ENCODE results near the gene C1R.

Gene C1R

DNA sequence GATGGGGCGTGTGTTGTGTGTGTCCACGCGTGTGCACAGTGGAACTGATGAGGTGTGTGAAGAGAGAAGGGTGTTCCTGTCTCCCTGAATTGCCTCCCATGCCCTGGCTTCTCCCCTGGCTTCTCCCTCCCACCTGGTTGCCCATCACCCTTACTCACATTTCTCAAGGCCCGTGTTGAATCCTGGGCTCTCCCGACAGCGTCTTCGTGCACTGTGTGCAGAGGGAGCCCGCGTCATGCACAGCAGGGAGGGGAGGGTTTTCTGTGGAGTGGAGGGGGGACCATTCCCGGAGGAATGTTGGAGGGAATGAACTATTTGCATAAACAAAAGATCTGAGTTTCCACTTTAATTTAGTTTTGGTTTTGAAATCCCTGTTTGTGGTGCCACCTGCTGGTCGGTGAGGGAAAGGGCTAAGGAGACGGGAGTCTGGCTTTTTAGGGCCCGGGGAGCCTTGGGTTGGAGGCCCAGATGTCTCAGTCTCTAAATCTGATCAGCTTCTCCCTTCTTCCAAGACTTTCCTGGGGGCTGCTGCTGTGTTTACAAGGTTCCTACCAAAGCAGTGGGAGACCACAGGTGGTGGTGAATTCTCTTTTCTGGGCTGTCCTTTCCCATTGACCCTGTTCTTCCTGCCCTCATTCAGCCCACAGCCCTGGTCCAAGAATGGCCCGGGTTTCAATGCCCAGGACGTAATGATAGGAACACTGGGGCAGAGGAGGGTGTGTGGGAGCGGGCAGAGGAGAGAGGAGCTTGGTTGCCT, at the start of gene C1R:
Gene C1R (minus strand): TSS at position 217 of the 757 bp plus-strand sequence. CDS start 57 bp downstream, at position 160.
- TF ChIP-seq, protein P1, sequence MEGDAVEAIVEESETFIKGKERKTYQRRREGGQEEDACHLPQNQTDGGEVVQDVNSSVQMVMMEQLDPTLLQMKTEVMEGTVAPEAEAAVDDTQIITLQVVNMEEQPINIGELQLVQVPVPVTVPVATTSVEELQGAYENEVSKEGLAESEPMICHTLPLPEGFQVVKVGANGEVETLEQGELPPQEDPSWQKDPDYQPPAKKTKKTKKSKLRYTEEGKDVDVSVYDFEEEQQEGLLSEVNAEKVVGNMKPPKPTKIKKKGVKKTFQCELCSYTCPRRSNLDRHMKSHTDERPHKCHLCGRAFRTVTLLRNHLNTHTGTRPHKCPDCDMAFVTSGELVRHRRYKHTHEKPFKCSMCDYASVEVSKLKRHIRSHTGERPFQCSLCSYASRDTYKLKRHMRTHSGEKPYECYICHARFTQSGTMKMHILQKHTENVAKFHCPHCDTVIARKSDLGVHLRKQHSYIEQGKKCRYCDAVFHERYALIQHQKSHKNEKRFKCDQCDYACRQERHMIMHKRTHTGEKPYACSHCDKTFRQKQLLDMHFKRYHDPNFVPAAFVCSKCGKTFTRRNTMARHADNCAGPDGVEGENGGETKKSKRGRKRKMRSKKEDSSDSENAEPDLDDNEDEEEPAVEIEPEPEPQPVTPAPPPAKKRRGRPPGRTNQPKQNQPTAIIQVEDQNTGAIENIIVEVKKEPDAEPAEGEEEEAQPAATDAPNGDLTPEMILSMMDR (IDR thresholded peaks at IDR 0.05) = peak; percentile 87

DNA sequence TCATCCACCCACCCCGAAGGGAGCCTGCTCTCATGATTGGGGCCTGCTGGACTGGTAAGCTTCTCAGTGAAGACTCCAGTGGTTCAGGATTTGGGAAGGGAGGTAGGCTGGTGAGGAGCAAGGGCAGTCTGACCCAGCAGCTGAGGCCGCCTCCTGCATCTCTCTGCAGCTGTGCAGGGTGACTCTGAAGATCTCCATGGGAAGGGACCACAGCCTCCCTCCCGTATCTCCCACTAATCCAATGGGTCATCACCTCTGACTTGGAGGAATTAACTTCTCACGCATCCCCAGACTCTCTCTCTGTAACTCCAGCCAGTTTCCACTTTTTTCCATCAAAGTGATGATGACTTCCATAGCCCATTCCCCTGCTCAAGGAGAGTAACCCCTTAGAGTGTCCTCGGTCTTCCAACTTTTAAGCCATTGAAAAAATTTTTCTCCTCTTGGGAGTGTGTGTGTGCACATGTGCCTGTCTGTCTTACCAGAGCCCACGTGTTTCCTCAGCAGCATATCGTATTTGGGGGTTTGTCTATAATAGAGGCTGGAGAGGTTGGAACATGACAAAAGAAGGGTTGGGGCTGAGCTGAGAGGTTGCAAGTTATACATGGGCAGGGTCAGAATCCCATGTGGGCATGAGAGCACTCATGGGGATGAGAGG, 49.2 kb upstream of the C1R start:
- TF ChIP-seq, protein P1 (IDR thresholded peaks at IDR 0.05) = no peak

DNA sequence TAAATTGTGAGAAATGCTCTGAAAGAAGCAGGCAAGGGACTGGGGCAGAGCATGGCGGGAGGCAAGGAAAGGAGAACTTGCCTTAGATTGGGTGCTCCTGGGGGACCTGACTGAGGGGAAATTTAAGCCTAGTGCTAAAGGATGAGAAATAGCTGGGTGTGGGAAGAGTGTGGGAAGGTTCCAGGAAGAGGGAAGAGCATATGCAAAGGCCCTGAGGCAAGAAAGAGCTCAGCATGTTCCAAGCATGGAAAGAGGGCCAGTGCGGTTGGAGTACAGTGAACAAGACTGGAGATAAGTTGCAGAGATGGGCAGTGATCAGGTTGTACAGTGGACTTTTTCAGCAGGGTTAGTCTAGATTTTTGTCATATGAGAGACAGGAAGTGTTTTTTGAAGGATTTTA, 47.0 kb upstream of the C1R start:
- TF ChIP-seq, protein P1 (IDR thresholded peaks at IDR 0.05) = no peak

DNA sequence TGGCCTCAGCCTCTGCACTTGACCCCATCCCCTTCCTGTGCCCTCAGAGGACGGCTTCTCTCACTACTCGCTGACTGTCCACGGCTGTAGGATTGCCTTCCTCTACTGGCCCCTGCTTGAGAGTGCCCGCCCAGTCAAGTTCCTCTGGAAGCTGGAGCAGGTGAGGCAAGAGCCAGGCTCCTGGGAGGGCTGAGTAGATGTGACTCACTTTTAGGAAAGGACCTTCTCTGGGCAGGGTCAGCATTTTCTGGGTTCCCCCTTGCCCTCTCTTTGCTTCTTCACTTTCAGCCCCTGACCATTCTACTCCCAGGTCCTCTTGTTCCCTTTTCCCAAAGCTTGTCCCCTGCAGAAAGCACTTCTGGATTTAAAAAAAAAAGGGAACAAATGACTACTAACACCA, 45.7 kb upstream of the C1R start:
- TF ChIP-seq, protein P1 (IDR thresholded peaks at IDR 0.05) = no peak

DNA sequence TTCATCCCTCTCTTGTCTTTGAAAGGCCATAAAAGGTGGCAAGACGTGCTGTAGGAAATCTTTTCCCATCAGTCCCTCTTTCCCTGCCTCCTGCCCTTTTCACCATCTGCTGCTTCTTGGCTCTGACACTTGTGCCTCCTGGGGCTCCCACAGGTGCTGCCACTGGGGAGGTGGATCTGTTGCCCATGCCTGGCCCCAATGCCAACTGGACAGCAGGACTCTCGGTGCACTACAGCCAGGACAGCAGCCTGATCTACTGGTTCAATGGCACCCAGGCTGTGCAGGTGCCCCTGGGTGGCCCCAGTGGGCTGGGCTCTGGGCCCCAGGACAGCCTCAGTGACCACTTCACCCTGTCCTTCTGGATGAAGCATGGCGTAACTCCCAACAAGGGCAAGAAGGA, 44.4 kb upstream of the C1R start:
- TF ChIP-seq, protein P1 (IDR thresholded peaks at IDR 0.05) = no peak

DNA sequence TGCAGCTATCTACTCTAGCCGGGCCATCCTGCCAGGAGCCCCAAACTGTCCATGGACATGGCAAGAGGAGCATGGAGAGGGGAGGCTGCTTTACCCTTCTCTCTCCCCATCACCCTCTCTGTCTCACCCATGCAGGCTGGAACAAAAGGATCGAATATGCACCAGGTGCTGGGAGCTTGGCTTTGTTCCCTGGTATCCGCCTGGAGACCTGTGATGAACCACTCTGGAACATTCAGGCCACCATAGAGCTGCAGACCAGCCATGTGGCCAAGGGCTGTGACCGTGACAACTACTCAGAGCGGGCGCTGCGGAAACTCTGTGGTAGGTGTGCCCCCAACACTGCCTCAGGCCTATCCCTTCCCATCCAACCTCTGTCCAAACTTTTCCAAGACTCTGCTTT, 43.8 kb upstream of the C1R start:
- TF ChIP-seq, protein P1 (IDR thresholded peaks at IDR 0.05) = no peak

DNA sequence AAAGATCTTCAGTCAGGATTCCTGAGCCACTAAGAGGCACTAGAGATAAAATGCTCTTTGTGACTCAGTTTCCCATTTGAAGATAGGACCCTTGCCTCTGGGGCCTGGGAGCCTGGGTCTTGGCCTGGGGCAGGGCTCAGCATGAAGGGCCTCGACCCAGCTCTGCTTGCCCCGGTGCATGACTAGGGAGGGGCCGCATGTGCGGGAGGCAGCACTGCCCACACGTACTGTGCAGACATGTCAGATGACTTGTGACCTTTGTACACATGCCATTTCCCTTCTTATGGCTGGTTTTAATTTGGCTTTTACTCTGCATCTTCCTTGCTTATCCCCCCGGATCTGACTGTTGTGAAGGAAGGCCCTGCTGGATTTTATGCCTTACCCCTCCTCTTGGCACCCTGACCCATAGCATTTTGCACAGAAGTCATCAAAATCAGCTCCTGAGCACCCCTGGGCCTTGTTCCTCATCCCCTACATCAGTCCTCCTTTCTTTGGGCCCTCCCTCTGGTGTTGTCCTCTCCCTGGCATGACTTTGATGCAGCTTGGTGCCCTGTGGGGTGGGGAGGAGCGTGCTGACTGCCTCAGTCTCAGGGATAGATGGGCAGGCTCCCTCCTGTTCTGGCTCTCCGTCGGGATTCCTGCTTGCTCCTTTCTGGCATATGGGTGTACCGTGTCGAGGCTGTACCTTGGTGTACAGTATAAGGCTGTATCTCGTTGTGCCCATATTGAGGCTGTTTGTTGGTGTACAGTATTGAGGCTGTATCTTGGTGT, 42.3 kb upstream of the C1R start:
- TF ChIP-seq, protein P1 (IDR thresholded peaks at IDR 0.05) = no peak

All from LNCAP (cell line).